ENCODE data around the gene DEPDC7. TPM values are rescaled to one million over a fixed set of nuclear protein-coding genes. Genes with fewer than 3 reads are reported as not detected.

The DEPDC7 gene
- under 1 TPM; 0.31 to 0.43 TPM for total RNA-seq

GRCh38 chr11:33015621-33016551 is at the start of gene DEPDC7:
TSS of gene DEPDC7 (plus strand) at chr11:33015878. CDS start at chr11:33015956, 78 bp downstream.

GRCh38 chr11:33039274-33040032 is 23.8 kb downstream of the DEPDC7 start, which contains the start of gene TCP11L1:
TSS of gene TCP11L1 (plus strand) at chr11:33039572. CDS start at chr11:33043774, 4,202 bp downstream.

Other genes starting within 250 kb of the DEPDC7 start
- gene CCDC73, start 221.2 kb upstream of the DEPDC7 start, total RNA-seq, result not detected
- gene PRRG4, start 186.0 kb upstream of the DEPDC7 start, total RNA-seq, result under 1 TPM; 0.13 to 0.14 TPM
- gene QSER1, start 123.1 kb upstream of the DEPDC7 start, total RNA-seq, result 10 to 100 TPM; 11.6 to 12.1 TPM
- gene TCP11L1, start 23.7 kb downstream of the DEPDC7 start, total RNA-seq, result 10 to 100 TPM; 11.9 to 12.9 TPM
- 10 to 100 TPM; 26.4 to 26.6 TPM for gene CSTF3, start 145.6 kb downstream of the DEPDC7 start, total RNA-seq
- gene HIPK3, start 241.5 kb downstream of the DEPDC7 start, total RNA-seq, result 10 to 100 TPM; 43.0 to 44.3 TPM

Data from activated naive CD4-positive, alpha-beta T cell treated with anti-CD3 and anti-CD28 coated beads, Interleukin-2, amount 10 ng/mL, durations not matched to agents 5 hours and 36 hours (primary cell).